GM15510 (cell line): ENCODE results near the gene CEACAM18.

ENCODE experiments used
- POLR2A ChIP-seq: IDR thresholded peaks from 3 replicates; pipeline ENCODE4 v1.6.1; 2011; ENCODE audit warnings: borderline replicate concordance; ENCODE audit not compliant: insufficient read length; ENCODE audit errors: extremely low read depth

The CEACAM18 gene

DNA sequence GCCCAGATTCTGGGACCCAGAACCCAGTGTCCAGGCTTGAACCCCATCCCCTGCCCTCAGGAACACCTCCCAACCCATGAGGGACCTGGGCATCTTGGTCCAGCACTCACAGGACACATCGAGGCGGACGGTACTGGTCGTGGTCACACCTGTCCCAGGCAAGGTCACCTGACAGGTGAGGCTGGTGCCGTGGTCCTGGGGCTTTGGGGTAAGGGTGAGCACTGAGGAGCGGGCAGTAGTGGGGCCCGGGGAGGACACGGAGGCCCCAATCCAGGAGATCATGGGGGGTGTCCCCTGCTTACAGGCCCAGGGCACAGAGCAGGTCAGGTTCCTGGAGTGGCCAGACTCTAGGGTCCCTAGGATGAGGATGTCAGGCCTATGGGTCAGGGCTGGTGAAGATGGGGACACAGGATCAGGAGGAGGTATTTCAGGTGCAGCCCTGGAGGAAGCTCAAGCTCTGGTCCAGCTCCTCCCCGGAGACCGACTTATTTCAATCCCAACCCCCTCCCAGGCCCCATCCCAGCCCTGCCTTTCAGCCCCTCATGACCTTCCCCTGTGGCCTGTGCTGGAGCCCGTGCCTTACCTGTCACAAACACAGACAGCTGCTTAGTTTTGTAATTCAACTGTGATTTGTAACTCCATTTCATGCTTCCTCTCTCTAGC lies 20.9 kb upstream of the CEACAM18 start:
- TF ChIP-seq POLR2A = no peak

DNA sequence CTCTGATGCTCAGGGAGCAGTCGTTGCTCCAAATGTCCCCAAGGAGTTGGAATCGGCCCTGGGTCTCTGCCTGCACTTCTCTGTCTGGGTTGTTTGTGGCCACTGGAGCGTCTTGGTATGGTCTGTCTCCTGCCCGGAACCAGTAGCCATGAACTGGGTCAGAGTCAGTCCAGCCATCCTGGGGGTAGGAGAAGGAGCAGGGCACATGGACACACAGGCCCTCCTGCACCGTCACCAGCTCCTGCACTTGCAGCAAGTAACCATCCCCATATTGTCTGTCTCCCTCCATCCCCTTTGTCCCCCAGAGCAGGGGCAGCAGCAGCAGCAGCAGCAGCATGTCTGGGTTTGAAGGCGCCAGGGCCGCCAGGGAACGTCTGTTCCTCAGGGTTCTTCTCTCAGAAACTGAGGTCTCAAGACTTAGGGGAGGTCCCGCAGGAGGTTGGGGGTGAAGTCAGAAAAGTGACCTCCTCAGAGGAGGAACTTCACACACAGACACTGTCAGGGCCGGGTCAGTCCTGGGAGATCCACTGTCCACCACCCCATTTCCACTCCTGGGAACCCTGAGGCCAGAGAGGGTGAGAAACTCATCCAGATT lies 20.2 kb upstream of the CEACAM18 start, which contains the start of gene SIGLEC8:
Gene SIGLEC8 (minus strand): TSS at position 404 of the 595 bp plus-strand sequence. CDS start 67 bp downstream, at position 337.
- no peak for TF ChIP-seq POLR2A

DNA sequence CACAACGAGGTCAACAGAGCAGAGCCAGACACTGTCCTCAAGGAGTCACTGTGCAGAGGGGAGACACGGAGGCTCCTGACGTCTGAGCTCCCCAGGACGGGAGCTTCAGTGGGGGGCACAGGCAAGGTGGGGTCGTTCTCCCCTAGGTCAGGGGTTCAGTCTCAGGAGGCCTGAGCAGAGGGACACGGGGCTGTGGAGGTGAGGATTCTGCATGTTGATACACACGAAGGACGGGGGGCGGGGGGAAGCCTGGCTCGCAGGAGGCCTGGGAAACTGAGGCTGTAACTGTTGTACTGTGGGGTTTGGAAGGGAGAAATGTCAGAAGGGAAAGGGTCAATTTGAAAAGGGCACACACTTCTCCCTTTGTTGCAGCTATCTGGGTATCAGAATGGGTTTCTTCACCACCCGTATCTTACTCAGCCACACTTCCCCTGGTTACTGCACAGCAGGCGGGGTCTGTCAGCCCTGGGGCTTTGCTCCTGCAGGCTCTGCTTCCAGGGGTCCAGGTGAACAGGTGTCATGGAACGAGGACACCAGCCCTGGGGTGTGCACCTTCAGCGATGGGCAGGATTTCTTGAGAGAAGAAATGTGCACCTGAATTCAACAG lies 19.3 kb upstream of the CEACAM18 start:
- TF ChIP-seq POLR2A = no peak

- TF ChIP-seq POLR2A = no peak
Measured at GRCh38 chr19:51460164-51460992, 18.0 kb upstream of the CEACAM18 start.

DNA sequence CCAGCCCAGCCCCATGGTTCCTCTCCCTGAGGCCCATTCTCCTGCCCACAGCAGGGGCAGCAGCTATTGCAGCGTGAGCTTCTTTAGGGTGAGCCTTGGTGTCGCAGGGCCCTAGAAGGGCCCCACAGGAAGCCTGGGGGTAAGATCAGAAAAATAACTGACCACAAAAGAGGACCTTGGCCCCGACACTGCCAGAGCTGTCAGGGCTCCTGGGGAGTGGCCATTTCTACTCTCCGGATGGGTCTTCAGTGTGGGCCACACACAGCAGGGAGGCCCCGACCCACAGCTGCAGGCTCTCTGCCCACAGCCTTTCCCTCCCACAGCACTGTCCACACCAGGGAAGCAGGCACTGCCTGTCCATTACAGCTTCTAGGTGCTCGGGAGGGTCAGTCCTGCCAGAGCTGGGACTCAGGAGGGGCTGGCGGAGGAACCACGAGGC lies 16.6 kb upstream of the CEACAM18 start:
- TF ChIP-seq POLR2A = no peak

DNA sequence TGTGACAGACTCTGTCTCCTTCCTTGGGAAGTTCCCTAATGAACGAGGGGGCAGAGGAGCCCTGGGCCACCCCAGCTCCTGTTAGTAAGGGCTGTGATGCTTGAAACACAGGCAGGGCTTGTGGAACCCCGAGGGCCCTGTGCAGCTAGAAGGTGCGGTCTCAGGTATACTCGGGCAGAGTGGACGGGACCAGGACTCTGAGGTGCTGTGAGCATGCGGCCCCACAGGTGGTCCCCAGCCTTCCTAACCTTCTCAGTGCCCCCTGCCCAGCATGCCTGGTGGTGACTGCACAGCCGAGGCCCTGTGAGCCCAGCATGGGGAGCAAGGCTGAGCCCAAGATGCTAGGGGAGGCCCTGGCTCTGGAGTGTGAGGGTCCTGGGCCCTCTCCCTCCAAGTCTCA lies 16.1 kb upstream of the CEACAM18 start:
- no peak for TF ChIP-seq POLR2A

DNA sequence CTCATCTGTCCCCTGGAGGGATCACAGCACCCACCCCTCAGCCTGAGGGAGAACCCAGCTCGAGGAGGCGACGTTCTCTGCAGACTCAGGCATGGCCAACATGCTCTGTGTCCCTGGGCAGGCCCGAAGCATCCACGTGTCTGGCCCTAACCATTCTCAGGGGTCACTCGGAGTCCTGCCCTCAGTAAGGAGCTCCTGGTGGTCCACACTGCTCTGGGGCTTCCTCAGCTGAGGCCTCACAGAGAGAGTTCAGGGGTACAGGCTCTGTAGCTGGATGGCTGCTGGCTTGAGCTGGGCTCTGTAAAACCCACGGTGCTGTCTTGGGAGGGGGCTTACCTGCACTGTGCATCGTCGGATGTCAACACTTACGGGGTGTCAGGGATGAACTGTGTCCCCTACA lies 15.7 kb upstream of the CEACAM18 start:
- no peak for TF ChIP-seq POLR2A

GRCh38 chr19:51466723-51467122 lies 11.6 kb upstream of the CEACAM18 start:
- no peak for TF ChIP-seq POLR2A

DNA sequence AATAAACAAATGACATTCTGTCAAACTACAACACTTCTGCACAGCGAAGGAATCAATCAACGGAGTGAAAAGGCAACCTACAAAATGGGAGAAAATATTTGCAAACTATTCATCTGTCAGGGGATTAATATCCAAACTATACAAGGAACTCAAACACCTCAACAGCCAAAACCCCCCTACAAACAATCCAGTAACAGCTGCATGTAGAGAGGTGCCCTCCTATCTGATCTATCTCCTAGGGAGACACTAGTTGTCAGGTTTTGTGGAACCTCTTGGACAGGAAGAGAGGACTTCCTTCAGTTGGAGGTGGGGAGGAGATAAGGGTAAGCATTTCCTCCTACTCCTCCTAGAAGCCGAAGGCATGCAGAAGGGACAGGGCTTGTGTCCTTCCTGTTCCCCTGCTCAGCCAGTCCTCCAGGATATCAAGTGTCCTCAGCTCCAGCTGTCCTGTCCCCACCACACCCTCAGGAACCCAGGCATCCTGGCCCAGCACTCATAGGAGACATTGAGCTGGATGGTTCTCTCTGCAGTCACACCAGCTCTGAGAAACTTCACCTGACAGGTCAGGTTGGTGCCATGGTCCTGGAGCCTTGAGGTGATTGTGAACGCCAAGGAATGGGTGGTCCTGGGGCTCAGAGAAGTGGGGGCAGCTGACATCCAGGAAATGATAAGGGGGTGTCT lies 10.3 kb upstream of the CEACAM18 start:
- TF ChIP-seq POLR2A = no peak

DNA sequence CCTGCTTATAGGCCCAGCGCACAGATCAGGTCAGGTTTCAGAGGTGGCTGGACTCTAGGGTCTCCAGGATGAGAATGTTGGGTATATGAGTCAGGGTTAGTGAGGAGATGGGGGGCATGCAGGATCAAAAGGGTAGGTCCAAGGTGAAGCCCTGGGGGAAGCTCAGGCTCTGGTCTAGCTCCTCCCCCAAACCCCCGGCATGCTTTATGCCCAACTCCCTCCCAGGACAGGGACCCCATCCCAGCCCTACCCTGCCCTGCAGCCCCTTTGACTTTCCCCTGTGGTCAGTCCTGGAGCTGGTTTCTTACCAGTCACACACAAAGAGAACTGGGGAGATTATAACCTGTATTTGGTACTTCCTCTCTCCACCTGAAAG lies 9.8 kb upstream of the CEACAM18 start:
- no peak for TF ChIP-seq POLR2A

DNA sequence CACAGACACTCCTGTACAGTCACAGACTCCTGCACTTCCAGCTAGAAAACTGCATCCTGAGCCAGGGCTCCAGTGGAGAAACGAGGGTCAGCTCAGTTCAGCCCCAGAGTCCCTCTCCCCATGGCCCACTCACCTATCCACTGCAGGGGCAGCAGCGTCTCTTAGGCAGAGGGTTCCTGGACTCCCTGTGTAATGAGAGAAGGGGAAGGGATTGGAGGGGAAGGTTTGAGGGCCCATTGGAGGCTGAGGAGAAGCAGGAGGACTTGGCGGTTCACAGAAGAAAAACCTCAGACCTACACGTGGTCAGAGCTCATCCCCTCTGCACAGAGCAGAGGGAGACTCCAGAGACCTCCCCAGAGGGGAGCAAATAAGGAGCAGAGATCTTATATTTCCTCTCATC lies 9.2 kb upstream of the CEACAM18 start:
- TF ChIP-seq POLR2A = no peak

DNA sequence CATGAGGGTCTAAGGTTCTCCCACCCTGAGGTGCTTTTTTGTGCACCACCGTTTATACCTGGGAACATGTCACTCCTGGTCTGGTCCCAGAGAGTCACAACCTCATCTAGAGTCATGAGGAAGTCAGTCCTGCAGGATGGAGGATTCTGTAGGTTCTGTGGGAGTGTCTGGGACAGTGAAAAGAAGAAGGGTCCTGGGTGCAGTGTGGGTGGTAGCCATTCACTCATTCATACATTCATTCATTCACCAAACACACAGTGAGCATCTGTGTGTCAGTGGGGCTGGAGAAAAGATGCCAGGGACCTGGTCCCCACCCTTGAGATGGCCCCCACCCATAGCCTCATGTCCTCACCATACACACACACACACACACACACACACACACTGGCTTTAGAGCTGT lies 8.7 kb upstream of the CEACAM18 start:
- no peak for TF ChIP-seq POLR2A

DNA sequence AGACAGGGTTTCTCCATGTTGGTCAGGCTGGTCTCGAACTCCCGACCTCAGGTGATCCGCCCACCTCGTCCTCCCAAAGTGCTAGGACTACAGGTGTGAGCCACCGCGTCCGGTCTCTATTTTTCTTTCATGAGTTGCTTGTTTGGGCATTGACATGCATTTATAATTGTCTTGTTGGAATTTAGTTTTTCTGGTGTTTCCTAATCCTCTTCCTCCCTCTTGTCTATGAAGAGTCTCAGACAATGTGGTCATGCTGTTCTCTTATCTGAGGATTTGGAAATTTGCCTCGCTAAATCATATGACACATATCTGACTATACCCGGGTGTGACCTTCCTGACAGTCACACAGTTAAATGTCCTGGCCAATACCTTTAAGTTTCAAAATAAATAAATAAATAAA lies 7.4 kb upstream of the CEACAM18 start:
- TF ChIP-seq POLR2A = no peak

DNA sequence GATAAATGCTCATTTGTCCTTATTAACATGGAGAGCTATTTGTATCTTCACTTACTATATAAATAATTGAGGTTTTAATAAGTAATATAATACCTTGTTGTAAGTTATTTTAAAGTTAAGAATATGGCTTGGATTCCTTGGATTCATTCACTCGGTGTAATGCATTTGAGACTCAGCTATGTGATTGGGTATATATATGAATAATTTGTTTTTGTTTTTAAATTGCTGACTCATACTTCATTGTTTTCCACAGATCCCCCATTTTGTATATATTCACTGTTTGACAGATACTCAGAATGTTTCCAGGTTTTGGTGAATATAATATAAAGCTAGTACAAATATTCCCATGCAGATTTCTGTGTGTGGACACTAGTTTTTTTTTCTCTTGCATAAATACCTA lies 6.8 kb upstream of the CEACAM18 start:
- no peak for TF ChIP-seq POLR2A

DNA sequence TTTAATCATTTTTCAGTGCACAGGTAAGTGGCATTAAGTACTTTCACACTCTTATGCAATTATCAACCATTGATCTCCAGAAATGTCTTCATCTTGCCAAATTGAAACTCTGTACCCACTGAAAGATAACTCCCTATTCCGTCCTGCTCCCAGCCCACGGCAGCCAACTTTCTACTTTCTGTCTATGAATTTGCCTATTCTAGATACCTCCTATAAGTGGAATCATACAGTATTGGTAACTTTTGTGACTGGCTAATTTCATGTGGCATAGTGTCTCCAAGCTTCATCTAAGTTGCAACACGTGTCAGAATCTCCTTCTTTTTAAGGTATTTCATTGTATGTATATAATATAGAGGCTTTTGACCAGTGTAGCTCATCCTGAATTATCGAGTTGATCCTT lies 5.7 kb upstream of the CEACAM18 start:
- no peak for TF ChIP-seq POLR2A
